Transverse colon (tissue), 4 donors: ENCODE data around the gene LEKR1. TPM values are rescaled to one million over a fixed set of nuclear protein-coding genes. Genes with fewer than 3 reads are reported as not detected.

Source experiments
- DNase-seq: peaks from one replicate; pipeline ENCODE4 v3.0.0-alpha.2; 2019
- H3K27ac ChIP-seq, 4 donors: fragments of 200-600 bp; sonication (generic); 2 replicates each; pipeline ENCODE4 v1.5.1; 2016 to 2018; ENCODE audit warnings: inconsistent platforms in 4 of 4
- H3K27me3 ChIP-seq: fragments of 200-600 bp; sonication (generic); 2 replicates; pipeline ENCODE4 v1.5.1; 2017; ENCODE audit warnings: inconsistent platforms
- H3K36me3 ChIP-seq, 4 donors: fragments of 200-600 bp; sonication (generic); 2 replicates each; pipeline ENCODE4 v1.5.1; 2017 to 2019; ENCODE audit warnings: inconsistent platforms in 4 of 4
- H3K4me1 ChIP-seq, 4 donors: fragments of 200-600 bp; sonication (generic); 2 replicates each; pipeline ENCODE4 v1.5.1; 2017 to 2020; ENCODE audit warnings: inconsistent platforms in 4 of 4
- H3K4me3 ChIP-seq, 4 donors: fragments of 200-600 bp; sonication (generic); 1 replicate in 1 of 4; 2 replicates in 3 of 4; pipeline versions ENCODE4 v1.5.1 to v1.6.1; 2017 to 2019; ENCODE audit warnings: inconsistent platforms in 4 of 4
- H3K9me3 ChIP-seq, 2 donors: fragments of 200-600 bp; sonication (generic); 2 replicates each; pipeline ENCODE4 v1.5.1; 2017 to 2019; ENCODE audit warnings: inconsistent platforms in 2 of 2
- EP300 ChIP-seq: sonication (generic); formaldehyde crosslinking; IDR thresholded peaks from one replicate; pipeline ENCODE4 v1.6.1; 2017; ENCODE audit warnings: antibody characterized with exemption, low read depth
- POLR2A ChIP-seq: fragments of 450-650 bp; IDR thresholded peaks from one replicate; pipeline ENCODE4 v1.6.1; 2016; ENCODE audit warnings: antibody characterized with exemption, mild to moderate bottlenecking, moderate library complexity
- POLR2AphosphoS5 ChIP-seq, 3 donors: sonication (generic); formaldehyde crosslinking; IDR thresholded peaks; one replicate each; pipeline ENCODE4 v1.6.1; 2016; ENCODE audit warnings: antibody characterized with exemption in 3 of 3
- WGBS, 2 donors: methylation state at CpG; one replicate each; pipeline ENCODE4 v1.1.5; 2018; ENCODE audit warnings: low coverage in 1 of 2; 5-methylcytosine and 5-hydroxymethylcytosine counted together
- in situ Hi-C, 4 donors: fragments of 200-750 bp; cut with MboI; loops; one replicate each; pipeline versions ENCODE4 v1.15.0 to v1.15.1; 2017; ENCODE audit warnings: low sequenced_read_pairs in 3 of 4, low pct_ligation_motif_present in 1 of 4, low pct_unique_long_range_greater_than_20kb in 1 of 4
- intact Hi-C: fragments of 100-400 bp; cut with DNase I; formaldehyde crosslinking; loops from one replicate; pipeline ENCODE4 v1.15.1; 2023; ENCODE audit warnings: low total_unique reads
- total RNA-seq, 4 donors: library from RNA; depleted of rRNA; stranded (reverse); fragments of >200 nt; gene quantifications; one replicate each; pipeline ENCODE4 v1.1.0, GENCODE V29; 2016
- TF ChIP-seq, protein P1 (sequence below), 5 experiments: fragments of 200-600 bp in 3 of 5; fragments of 450-650 bp in 2 of 5; sonication (generic) in 3 of 5; IDR thresholded peaks; 1 replicate in 2 of 5; 2 replicates in 3 of 5; pipeline ENCODE4 v1.5.1; 2016 to 2017; ENCODE audit warnings: antibody characterized with exemption in 5 of 5, inconsistent platforms in 3 of 5, mild to moderate bottlenecking in 2 of 5, moderate library complexity in 1 of 5

Gene LEKR1
- total RNA-seq, 4 donors from 2014 or later = 0.40 to 3.3 (median 0.96) TPM; not detected in 1

DNA sequence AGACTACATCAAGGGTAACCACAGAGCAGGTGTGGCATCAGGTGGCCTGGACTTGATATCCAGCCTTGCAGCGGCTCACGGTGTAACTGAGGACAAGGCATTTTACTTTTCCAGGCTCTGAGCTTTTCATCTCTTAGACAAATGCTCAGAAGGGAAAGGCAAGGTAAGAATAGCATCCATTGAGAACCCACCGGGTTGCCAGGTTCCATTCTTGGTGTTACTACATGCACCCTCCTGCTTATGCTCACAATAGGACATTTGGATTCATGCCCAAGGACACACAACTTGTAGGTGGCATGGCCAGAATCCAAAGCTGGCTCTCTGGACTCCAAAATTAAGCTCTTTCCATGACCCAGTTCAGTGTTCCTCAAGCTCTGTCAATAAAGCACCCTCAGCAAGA is 248.3 kb downstream of the LEKR1 start:
- WGBS, 2 donors = 96% methylated on average over 3 of the region's 3 CpGs; no CpG with 5 or more reads in 1 of the 2 donors
- Histone ChIP-seq H3K36me3 (no peaks in the 10 kb centered on the region), H3K9me3 (no peaks in the 10 kb centered on the region), H3K27me3 (no peaks in the 10 kb centered on the region), H3K27ac (no peak overlapping the region), H3K4me3 (no peak overlapping the region), H3K4me1 (peaks cover 0 to 11% (median 6%) of the 10 kb centered on the region in 4 donors)
- TF ChIP-seq POLR2A = no peak
- no peak for TF ChIP-seq POLR2AphosphoS5 (IDR thresholded peaks at IDR 0.05)
- intact Hi-C loops = no loop called here
- in situ Hi-C loops = no loop called here
- DNase-seq = no peak

DNA sequence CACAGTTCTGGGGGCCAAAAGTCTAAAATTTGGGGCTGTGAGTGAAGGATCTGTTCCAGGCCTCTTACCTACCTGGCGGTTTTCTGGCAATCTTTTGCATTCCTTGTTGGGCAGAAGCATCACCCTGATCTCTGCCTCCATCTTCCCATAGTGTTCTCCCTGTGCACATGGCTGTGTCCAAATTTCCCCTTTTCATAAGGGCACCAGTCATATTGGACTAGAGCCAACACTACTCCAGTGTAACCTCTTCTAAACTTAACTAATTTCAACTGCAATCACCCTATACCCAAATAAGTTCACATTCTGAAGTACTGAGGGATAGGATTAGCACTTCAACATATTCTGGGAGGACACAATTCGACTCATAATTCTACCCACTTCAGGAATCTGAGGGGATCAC is 248.8 kb downstream of the LEKR1 start:
- Histone ChIP-seq H3K36me3 (no peaks in the 10 kb centered on the region), H3K27me3 (no peaks in the 10 kb centered on the region), H3K4me1 (peaks cover 0 to 10% (median 6%) of the 10 kb centered on the region in 4 donors), H3K9me3 (no peaks in the 10 kb centered on the region), H3K27ac (no peak overlapping the region), H3K4me3 (no peak overlapping the region)
- WGBS, 2 donors = 91% methylated on average over 1 to 2 of the region's 2 CpGs
- in situ Hi-C loops = loop anchor here in 3 of 4 donors (5.0 to 25.0 kb wide), 4 partner anchors 238 to 913 kb away; partner anchors contain the start of genes SSR3 (in 2 of the 3) and LEKR1 (in 1 of the 3)
- TF ChIP-seq, protein P1, sequence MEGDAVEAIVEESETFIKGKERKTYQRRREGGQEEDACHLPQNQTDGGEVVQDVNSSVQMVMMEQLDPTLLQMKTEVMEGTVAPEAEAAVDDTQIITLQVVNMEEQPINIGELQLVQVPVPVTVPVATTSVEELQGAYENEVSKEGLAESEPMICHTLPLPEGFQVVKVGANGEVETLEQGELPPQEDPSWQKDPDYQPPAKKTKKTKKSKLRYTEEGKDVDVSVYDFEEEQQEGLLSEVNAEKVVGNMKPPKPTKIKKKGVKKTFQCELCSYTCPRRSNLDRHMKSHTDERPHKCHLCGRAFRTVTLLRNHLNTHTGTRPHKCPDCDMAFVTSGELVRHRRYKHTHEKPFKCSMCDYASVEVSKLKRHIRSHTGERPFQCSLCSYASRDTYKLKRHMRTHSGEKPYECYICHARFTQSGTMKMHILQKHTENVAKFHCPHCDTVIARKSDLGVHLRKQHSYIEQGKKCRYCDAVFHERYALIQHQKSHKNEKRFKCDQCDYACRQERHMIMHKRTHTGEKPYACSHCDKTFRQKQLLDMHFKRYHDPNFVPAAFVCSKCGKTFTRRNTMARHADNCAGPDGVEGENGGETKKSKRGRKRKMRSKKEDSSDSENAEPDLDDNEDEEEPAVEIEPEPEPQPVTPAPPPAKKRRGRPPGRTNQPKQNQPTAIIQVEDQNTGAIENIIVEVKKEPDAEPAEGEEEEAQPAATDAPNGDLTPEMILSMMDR (IDR thresholded peaks at IDR 0.05) = no peak
- TF ChIP-seq POLR2A (no peak), EP300 (no peak), POLR2AphosphoS5 (IDR thresholded peaks at IDR 0.05) (no peak)
- DNase-seq = no peak
- intact Hi-C loops = no loop called here

DNA sequence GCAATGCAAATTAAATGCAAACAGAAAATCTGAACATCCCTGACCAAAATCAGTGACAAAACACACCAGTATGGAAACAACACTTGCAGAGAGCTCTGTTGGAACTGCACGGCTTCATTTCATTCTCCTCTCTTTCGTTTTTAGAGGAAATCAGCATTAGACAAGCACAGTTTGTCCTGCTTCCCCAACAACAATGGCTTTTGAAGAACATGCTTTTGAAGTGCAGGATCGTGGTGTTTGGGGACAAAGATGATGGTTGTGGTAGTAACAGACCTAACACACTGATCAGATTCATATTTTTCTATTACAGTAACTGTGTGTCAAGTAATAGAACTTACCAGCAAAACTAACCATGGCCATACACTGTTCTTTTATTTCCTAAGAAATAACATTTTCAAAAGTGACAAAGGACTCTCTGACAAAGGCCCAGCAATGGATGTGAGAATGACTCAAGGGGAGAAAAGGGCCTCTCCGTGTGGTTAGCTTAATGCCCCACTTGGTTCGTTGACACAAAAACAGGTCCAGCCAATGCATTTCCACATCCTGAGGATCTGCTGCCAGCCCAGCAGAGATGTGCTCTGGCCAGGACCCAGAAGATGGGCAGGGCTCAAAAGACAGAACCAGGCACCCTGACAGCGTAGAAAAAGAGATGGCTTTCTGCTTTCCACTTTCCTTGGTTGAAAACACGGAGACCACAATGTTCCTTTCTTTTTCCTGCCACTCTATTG is 249.7 kb downstream of the LEKR1 start:
- no peaks in the 10 kb centered on the region for H3K9me3 ChIP-seq
- no peaks in the 10 kb centered on the region for H3K27me3 ChIP-seq
- H3K4me1 ChIP-seq = peaks cover 0 to 2% (median 0%) of the 10 kb centered on the region in 4 donors
- H3K4me3 ChIP-seq = no peak overlapping the region
- intact Hi-C loops (no loop called here), in situ Hi-C loops (loop anchor here in 3 of 4 donors (5.0 to 25.0 kb wide), 4 partner anchors 239 to 914 kb away; partner anchors contain the start of genes SSR3 (in 2 of the 3) and LEKR1 (in 1 of the 3))
- TF ChIP-seq, protein P1 (IDR thresholded peaks at IDR 0.05) = no peak
- TF ChIP-seq POLR2A = no peak
- no peak for TF ChIP-seq EP300
- no peak for TF ChIP-seq POLR2AphosphoS5 (IDR thresholded peaks at IDR 0.05)
- no peak for DNase-seq
- peak overlapping the region in 3 of 4 donors; percentile 37 to 57 (median 49) for H3K27ac ChIP-seq
- H3K36me3 ChIP-seq = no peaks in the 10 kb centered on the region
- 64 to 74% methylated on average over 3 to 7 of the region's 7 CpGs for WGBS, 2 donors

DNA sequence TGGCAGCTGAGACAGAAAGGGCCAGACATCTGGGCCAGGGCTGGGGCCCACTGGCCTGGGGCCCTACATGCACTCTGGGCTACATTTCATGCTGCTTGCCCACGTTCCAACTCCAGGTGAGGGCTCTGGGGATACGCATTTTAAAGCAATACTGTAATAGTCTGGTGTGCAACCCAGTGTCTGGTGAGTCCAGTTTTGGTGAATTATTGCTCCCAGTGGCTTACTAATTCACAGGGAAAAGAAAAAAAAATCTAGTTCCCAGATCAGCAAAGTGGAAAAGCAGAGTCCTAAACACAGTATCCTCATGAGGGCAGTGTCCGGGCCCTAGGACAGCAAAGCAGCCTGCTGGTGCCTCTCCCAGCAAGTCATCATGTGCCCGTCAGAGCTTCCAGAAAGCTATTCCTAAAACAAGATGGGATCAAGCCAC is 251.4 kb downstream of the LEKR1 start:
- peak overlapping the region in 2 of 4 donors; percentile 18 to 57 for H3K27ac ChIP-seq
- TF ChIP-seq POLR2AphosphoS5 (IDR thresholded peaks at IDR 0.05) = no peak
- TF ChIP-seq, protein P1 (IDR thresholded peaks at IDR 0.05) = no peak
- H3K27me3 ChIP-seq = no peaks in the 10 kb centered on the region
- H3K36me3 ChIP-seq = no peaks in the 10 kb centered on the region
- peaks cover 0 to 12% (median 5%) of the 10 kb centered on the region in 4 donors for H3K4me1 ChIP-seq
- no peaks in the 10 kb centered on the region for H3K9me3 ChIP-seq
- 91 to 96% methylated on average over 3 to 4 of the region's 4 CpGs for WGBS, 2 donors
- intact Hi-C loops (no loop called here), in situ Hi-C loops (loop anchor here in 3 of 4 donors (5.0 to 25.0 kb wide), 4 partner anchors 240 to 915 kb away; partner anchors contain the start of genes SSR3 (in 2 of the 3) and LEKR1 (in 1 of the 3))
- H3K4me3 ChIP-seq = no peak overlapping the region
- DNase-seq = no peak
